Loucy (cell line): ENCODE measurements around the gene NXPH1.

Experiments
- H2AFZ ChIP-seq: fragments of 200-600 bp; sonication (generic); 2 replicates; pipeline ENCODE4 v1.6.0; 2016; ENCODE audit warnings: antibody characterized with exemption, mild to moderate bottlenecking, low read length, moderate library complexity
- H3F3A ChIP-seq: fragments of 200-600 bp; 2 replicates; pipeline ENCODE4 v1.6.0; 2016; ENCODE audit warnings: antibody characterized with exemption, low read depth, mild to moderate bottlenecking
- H3K27me3 ChIP-seq: fragments of 200-600 bp; sonication (generic); 2 replicates; pipeline ENCODE4 v1.6.1; 2014; ENCODE audit warnings: low read length, mild to moderate bottlenecking; ENCODE audit not compliant: insufficient read depth, poor library complexity, severe bottlenecking
- H3K36me3 ChIP-seq: fragments of 200-600 bp; sonication (generic); 2 replicates; pipeline ENCODE4 v1.6.1; 2016; ENCODE audit warnings: low read length; ENCODE audit not compliant: insufficient read depth
- H3K4me1 ChIP-seq: fragments of 200-600 bp; sonication (generic); 2 replicates; pipeline ENCODE4 v1.5.1; 2014; ENCODE audit warnings: low read length, mild to moderate bottlenecking; ENCODE audit not compliant: insufficient read depth, poor library complexity, severe bottlenecking
- H3K4me2 ChIP-seq: fragments of 200-600 bp; sonication (generic); 2 replicates; pipeline ENCODE4 v1.6.0; 2014; ENCODE audit warnings: antibody characterized with exemption, low read length, low read depth, mild to moderate bottlenecking; ENCODE audit not compliant: poor library complexity, severe bottlenecking
- H3K4me3 ChIP-seq: fragments of 200-600 bp; sonication (generic); 2 replicates; pipeline ENCODE4 v1.5.1; 2014; ENCODE audit warnings: low read length, mild to moderate bottlenecking, mixed read lengths; ENCODE audit not compliant: poor library complexity, severe bottlenecking
- H3K79me2 ChIP-seq: fragments of 200-600 bp; sonication (generic); 2 replicates; pipeline ENCODE4 v1.6.1; 2014; ENCODE audit warnings: low read length; ENCODE audit not compliant: insufficient read depth
- H3K9ac ChIP-seq: fragments of 200-600 bp; sonication (generic); 2 replicates; pipeline ENCODE4 v1.6.0; 2014; ENCODE audit warnings: mild to moderate bottlenecking, low read depth, low read length, moderate library complexity; ENCODE audit not compliant: poor library complexity, severe bottlenecking
- H3K9me2 ChIP-seq: fragments of 200-600 bp; sonication (generic); replicated peaks from 2 replicates; pipeline ENCODE4 v1.6.1; 2016; ENCODE audit warnings: low read depth, low read length, mixed read lengths
- H3K9me3 ChIP-seq: fragments of 200-600 bp; sonication (generic); 2 replicates; pipeline ENCODE4 v1.6.1; 2014; ENCODE audit warnings: mild to moderate bottlenecking, antibody characterized with exemption, low read length, low read depth; ENCODE audit not compliant: insufficient read depth
- H4K20me1 ChIP-seq: fragments of 200-600 bp; sonication (generic); 2 replicates; pipeline ENCODE4 v1.6.0; 2014; ENCODE audit warnings: antibody characterized with exemption, low read length, mild to moderate bottlenecking; ENCODE audit not compliant: insufficient read depth, poor library complexity, severe bottlenecking
- CTCF ChIP-seq: fragments of 200-600 bp; sonication (generic); conservative IDR thresholded peaks from 2 replicates; pipeline ENCODE4 v1.5.1; 2014; ENCODE audit warnings: mild to moderate bottlenecking, antibody characterized with exemption, low read length
- EZH2phosphoT487 ChIP-seq: fragments of 200-600 bp; IDR thresholded peaks from 2 replicates; pipeline ENCODE4 v1.6.1; 2018; ENCODE audit warnings: antibody characterized with exemption, mild to moderate bottlenecking, moderate library complexity, borderline replicate concordance

The NXPH1 gene

DNA sequence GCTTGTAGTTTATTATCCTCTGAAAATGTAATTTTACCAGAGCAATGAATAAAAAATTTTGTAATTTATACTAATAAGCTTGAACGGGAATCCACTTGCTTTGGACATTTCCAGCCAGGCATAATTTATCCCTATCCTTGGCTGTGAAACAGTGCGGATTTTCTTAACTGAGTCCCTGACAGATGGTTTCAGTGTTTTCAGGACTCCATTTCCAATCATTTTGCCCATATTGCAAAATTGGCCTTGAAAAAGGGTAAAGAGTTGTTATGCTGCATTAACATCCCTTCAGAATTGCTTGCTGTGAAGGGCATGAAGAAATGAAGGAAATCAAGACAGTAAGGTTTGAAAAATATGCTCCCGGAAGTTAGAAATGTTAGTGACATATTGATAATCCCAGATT, 57.7 kb downstream of the NXPH1 start:
- Histone ChIP-seq H3K4me1 (no peaks in the 10 kb centered on the region), H3K79me2 (no peaks in the 10 kb centered on the region), H4K20me1 (no peaks in the 10 kb centered on the region), H2AFZ (no peak overlapping the region), H3K9me3 (no peaks in the 10 kb centered on the region), H3K36me3 (no peaks in the 10 kb centered on the region), H3K9me2 (no peaks in the 10 kb centered on the region), H3K4me3 (no peak overlapping the region), H3K4me2 (no peak overlapping the region), H3F3A (no peaks in the 10 kb centered on the region), H3K9ac (no peak overlapping the region), H3K27me3 (no peaks in the 10 kb centered on the region)
- no peak for TF ChIP-seq CTCF
- TF ChIP-seq EZH2phosphoT487: no peak

DNA sequence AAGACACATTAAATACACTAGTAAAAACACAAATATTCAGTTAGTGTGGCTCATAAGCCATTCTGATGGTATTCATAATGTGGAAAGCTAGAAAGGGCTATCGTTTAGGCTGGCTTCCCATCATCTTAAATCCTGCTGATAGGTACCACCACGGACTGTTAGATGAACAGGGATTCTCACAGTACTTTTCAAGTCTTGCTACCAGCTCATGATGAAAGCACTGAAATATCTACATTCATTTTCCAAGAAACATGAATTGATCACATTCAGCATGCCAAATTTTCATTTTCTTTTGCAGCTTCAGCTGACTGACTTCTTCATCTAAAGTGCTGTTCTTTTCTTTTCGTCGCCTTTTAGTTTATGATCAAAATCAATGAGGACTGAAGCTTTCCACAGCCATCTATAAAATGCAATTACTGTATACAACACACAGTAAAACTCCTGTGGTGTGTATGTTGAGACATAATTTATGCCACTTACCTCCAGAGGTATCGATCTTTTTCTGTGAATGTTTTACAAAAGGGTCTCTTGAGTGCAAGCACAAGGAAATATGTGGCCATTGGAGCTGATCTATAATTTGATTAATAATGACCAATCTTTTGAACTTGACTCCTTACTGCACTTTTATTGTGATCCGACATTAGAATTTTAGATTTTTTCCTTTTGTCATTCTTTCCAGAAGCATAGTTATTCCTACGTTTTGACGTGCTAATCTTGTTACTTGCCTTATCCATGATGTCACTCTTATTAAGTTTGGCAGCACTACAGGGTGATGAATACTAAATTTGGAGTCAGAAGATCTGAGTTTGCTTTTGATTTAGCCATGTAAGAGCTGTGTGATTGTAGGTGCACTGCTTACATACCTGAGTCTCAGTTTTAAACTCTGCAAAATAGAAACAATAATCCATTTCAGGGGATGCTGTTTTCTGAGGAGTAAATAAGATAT, 58.4 kb downstream of the NXPH1 start:
- Histone ChIP-seq H3K4me3 (no peak overlapping the region), H2AFZ (no peak overlapping the region), H3K9ac (no peak overlapping the region), H4K20me1 (no peaks in the 10 kb centered on the region), H3F3A (no peaks in the 10 kb centered on the region), H3K36me3 (no peaks in the 10 kb centered on the region), H3K27me3 (no peaks in the 10 kb centered on the region), H3K79me2 (no peaks in the 10 kb centered on the region), H3K9me3 (no peaks in the 10 kb centered on the region), H3K4me1 (no peaks in the 10 kb centered on the region), H3K4me2 (no peak overlapping the region), H3K9me2 (no peaks in the 10 kb centered on the region)
- TF ChIP-seq CTCF: no peak
- no peak for TF ChIP-seq EZH2phosphoT487

DNA sequence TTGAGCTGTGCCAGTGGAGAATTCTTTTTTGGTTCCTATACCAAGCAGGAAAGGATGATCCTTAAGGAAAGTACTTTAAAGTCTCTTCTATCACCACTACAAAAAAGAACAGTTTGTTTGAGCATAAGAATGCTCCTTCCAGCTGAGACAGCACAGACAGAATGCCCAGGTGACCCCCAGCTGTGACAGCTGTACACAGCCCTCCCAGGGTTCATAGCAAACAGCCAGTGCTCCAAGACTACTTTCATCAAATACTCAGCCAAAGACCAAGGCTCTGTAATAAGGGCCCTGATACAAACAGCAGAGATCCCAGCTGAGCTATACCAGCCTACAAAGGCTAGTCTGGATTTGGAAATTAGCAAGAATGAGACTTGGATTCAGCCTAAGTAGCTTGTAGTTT, 65.7 kb downstream of the NXPH1 start:
- peaks cover 5% of the 10 kb centered on the region for H3K4me1 ChIP-seq
- no peak overlapping the region for H3K4me3 ChIP-seq
- TF ChIP-seq EZH2phosphoT487: no peak
- TF ChIP-seq CTCF: no peak
- H3K36me3 ChIP-seq: no peaks in the 10 kb centered on the region
- no peaks in the 10 kb centered on the region for H3K9me2 ChIP-seq
- H3K9me3 ChIP-seq: no peaks in the 10 kb centered on the region
- H4K20me1 ChIP-seq: no peaks in the 10 kb centered on the region
- no peaks in the 10 kb centered on the region for H3F3A ChIP-seq
- H3K27me3 ChIP-seq: no peaks in the 10 kb centered on the region
- no peak overlapping the region for H3K9ac ChIP-seq
- H2AFZ ChIP-seq: no peak overlapping the region
- no peak overlapping the region for H3K4me2 ChIP-seq
- H3K79me2 ChIP-seq: no peaks in the 10 kb centered on the region
